Raji (cell line): ENCODE results near the gene BACH2.

Experiments
- POLR2A ChIP-seq: IDR thresholded peaks from 2 replicates; pipeline ENCODE4 v1.6.1; 2011; ENCODE audit warnings: low read depth, low read length, control low read depth; ENCODE audit not compliant: insufficient read depth

Gene BACH2

DNA sequence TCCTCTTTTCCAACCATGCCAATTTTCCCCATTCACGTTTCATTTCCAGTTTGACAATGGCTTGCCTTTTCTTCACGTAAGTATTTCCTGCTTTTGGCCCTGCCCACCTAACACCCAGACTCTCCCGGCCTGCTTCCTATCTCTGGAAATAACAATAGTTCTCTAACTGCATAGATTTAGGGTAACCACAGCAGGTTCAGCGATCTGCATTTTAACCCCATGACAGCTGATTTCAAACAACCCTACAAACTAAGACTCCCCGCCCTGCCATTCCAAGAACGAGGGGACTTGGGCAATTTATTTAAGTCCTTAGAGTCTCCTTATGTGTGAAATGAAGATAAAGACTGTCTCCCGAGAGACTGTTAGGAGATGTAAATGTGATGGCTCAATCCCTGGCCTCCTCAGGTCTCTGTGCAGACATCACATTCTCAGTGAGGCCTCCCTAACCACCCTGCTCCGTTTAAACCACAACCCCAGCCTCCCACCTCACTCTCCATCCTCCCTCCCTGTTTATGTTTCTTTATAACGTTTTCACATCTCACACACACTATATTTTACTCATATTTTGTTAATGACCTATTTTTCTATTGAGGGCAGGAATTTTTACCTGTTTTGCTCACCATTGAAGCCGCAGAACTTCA lies 267.5 kb downstream of the BACH2 start:
- TF ChIP-seq POLR2A = no peak

DNA sequence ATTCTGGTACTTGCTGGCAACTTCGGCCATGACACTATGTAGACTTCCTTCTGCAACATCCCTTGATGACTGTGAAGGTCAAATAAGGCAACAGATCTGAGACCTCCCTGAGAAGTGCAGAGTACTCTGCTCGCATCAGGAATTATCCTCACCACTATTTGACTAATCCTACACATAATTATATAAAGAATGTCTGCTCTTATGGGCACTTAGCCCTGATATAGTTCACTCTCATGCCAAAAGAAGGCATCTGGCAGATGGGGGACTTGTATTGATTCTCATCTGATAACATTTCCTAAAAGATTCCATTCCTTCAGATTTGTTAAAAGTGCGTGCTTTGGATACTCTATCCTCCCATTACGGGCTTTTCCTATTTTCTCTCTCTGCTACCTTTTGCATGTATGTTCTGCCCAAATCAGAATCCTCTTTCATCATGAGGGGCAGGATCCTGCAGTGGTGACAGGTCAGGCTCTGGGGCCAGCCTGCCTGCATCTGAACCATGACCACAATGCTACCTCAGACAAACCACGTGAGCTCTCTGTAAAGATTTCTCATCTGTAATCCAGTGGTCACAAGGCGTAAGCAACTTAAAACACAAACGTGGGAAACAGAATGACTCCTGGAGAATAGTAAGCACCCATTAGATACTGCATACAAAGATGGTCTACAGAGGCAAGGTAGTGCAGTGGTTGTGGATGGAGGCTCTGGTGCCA lies 268.4 kb downstream of the BACH2 start:
- TF ChIP-seq POLR2A = no peak

DNA sequence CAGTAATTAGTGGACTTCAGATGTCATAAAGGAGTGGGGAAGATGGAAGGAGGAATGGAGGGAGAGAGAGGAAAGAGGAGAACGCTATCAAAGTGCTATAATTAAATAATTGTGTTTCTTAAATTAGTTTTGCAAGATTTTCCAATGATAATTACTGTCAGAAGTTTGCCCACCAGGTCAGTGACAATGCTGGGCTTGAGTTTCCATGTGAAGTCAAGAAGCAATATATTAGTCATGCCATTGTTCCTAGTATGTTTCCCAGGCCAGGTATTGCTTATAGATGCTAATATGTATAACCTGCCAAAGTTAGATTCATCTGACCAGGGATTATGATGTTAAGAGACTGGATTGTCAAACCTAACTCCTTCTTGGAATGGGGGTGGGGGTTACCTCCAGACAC lies 270.4 kb downstream of the BACH2 start:
- TF ChIP-seq POLR2A = no peak

DNA sequence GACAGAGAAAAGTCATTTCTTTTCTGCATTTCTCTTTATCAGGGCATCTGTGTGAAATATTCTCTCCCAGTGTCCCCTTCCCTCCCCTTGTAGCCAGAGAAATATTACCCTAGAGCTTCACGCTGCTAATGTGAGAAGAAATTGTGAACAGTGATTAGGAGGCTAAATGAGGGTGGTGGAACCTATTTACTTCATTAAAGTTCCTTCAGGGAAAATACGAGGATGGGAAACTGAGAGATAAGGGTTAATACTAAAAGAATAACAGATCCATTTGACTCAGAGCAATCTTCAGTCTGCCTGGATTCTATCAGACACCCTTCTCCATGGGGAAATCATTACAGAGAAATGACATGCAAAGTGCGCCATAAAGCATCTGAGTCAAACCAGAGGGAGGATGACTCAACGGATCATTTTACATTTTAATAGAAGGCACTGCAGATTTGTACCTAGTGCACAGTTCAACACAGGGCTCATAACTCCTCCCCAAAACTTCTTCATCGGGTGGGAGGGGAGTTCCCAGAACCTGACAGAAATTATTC lies 271.1 kb downstream of the BACH2 start:
- TF ChIP-seq POLR2A = no peak

DNA sequence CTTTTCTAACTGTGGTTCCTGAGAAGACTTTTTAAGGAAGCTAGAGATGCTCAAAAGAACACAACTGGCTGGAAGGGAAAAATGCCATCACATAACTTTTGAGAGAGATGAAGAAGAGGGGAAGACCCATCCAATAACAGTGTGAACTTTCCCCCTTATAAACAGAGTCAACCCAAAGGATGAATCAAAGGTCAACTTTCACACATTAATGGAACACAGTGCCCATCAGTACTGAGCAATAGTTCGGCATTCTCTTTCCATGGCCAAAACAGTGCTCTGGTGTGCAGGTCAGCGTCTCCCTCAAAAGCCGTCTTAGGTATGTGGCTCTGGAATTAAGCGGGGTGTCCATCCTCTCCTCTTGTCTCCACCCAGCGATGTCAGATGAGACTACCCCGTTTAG lies 272.0 kb downstream of the BACH2 start:
- TF ChIP-seq POLR2A = no peak

DNA sequence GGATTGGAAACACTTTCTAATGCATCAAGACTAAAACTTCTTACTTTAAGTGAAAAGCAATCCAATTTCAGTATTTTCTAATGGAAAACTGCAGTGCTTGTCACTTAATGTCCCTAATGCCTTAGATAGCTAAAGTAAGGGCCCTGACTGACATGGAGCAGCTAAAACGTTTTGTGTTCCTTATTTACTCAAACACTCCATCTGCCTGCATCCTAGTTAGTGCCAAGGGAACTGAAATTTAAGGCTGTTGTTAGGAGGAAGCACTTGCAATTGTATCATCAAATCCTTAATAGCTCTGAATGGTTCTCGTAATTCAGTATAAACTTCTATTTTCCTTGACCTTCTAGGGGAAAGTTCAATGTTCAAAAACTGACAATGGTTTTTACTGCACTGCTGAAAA lies 274.9 kb downstream of the BACH2 start:
- TF ChIP-seq POLR2A = no peak

DNA sequence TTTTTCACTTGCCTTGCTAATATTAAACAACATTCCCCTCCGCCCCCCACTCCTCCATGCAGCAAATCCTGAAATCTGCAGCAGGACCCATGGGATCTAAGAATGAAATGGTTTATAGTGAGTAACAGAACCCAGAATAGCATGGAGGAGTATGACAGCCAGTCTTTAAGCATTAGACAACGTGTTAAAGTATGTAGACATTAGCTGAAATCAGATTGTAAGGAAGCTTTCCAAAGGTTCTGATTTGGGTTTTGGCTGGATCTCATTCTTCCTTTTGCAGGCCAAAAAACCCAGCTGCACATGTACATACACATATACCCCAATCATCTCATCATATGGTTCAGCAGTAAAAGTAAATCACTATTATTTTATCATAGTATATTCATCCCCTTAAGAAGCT lies 275.9 kb downstream of the BACH2 start:
- no peak for TF ChIP-seq POLR2A

DNA sequence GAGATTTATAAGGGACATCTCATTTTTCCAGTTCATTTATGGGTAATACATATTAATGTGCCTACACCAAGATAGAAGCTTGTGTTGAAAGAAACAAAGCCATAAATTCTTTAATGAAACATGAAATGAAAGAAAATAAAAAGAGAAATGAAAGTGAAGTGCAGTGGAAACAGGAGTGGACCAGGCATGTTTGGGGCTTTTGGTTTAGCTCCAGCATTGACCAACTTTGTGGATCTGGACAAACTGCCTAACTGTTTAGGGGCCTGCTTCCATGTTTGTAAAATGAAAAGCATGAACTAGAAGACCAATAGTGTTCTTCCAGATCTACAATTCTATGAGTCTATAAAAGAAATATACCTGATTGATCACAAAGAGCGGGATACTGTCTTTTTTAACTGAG lies 277.4 kb downstream of the BACH2 start:
- no peak for TF ChIP-seq POLR2A

DNA sequence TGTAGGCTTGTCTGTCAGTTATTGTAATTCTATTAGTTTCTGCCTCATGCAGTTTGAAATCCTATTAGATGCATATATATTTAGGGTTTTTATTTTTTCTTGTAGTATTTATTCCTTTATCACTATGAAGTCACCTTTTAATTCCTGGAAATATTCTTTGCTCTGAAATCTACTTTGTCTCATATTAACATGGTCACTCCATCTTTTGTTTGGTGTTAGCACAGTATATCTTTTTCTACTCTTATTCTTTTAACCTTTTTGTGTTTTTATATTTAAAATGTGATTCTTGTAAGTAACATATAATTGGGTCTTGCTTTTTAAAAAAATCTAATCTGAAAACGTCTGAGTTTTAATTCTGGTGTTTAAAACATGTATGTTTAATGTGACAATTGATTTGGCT lies 280.8 kb downstream of the BACH2 start:
- TF ChIP-seq POLR2A = no peak

DNA sequence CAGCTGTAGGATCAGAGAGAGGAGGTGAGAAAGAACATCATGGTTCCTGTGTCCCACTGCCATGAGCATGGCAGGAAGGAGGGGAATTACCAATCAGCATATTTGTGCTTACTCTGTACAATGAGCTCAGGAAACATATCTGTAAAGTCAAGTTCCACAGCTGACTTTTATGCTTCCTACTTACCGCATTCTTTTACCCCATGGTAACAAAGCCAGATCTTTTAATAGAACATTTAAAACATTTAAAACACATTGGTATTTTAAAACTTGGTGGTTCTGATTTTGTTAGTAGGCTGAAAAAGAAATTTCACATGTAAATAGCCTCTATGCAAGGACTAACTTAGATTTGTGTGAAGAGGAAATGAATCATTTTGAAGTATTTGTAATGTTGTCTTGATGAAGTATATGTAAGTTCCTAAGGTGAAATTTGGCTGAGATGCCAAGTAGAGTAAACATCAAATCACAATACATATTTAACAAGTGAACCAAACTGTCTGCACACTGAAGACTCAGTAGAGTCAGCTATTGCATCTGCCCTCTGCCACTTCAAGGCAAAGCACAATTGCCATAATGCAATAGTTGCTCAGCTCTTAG lies 287.6 kb downstream of the BACH2 start:
- no peak for TF ChIP-seq POLR2A

DNA sequence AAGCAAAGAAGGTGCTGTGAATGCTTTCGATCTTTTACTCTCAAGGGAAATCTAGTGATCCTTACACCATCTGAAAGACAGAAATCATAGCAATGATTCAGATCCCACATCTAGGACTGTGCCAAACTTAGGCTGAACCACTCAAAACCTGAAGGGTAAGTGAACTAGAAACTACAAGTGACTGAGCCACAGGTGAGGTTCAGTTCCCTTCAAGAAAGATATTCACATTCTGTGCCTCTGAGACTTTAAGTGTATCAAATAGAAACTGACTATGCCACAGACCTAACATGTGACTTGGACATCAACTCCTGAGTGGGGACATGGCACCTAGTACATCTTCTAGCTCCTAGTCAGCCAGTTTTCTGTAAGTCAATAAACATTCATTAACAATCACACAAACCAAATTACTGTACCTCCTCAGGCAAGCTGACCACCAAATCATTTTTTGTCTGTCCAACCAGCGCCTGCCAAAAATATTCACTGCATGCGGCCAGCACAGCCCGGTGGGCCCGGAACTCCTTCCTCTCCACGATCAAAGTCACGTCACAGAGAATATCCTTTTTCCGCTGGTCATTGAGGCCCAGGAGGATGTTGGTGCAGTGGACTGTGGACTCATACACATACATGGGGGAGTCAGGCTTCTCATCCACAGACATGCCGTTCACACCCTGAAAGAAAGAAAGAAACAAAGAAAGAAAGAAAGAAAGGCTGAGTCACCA lies 288.3 kb downstream of the BACH2 start:
- no peak for TF ChIP-seq POLR2A

DNA sequence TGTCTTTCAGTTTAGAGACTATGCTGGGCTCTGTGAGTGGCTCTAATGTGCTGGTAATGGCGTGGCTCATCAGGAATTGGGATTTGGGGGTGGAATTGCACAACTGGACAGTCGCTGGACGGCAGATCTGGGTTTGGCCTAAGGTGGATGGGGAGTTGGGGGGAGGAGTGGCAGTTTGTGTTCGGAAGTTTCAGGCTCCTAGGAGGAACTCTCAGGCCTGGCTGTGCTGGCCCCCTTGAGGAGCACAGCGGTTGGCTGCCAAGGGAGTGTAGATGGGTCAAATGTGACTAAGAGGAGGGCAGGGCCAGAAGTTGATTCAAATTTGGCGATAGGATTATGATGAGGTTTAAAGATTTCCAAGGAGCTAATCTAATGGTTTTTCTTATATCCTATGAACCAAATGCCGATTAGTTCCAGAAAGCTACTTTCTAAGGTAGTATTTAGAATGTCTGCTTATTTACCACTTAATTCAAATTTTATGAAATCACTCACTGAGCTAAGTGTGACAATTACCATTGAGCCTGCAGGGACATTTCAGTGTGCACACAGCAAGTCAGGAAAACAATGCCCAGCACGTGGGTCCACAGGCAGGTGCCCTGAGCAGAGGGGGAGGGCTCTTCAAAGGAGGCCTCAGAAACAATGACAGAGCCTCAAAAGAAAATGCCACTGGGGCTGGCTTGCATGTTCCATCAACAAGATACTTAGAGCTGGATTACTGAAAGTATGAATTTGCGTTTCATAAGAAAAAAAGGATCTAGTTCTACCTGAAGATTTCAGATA lies 291.4 kb downstream of the BACH2 start:
- TF ChIP-seq POLR2A = no peak

DNA sequence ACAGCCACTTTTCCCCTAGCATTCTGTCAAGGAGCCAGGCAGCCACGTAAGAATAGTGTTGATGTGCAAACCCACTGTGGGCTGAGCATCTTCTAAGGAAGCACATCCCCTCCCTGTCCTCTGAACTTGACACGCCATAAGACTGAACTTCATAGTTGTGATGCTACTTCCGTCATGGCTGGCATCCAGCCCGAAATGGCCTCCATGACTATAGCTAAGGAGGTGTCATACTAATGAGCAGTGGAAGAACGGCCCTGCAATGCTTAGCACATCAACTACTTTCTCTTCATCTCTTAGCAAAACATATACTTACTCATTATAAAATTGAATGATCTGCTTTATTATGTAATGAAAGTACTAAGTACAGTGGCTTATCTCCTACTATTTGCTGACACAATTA lies 292.1 kb downstream of the BACH2 start:
- TF ChIP-seq POLR2A = no peak

DNA sequence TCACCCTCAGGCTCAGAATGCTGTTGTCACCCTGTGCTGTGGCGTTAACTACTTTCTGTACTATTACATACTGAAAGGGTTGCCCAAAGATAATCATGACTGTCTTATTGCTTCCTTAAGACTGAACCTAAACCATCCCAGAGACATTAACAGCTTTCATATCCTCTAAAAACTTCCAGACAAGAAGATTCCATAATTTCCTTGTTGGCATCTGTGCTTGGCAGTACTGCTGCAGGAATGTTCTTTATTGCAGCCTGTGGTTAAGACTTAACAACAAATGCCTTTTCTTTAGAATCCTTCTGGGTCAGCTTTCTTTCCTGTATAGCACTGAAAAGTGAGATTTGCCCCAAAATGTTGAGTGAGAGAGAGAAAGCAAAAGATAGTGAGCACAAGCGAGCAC lies 292.7 kb downstream of the BACH2 start:
- no peak for TF ChIP-seq POLR2A
